GM18519 (cell line): ENCODE results near the gene PXDN.
"Not testable (repeated sequence)": the region's sequence is repeated elsewhere in the genome, so short reads cannot be mapped to it uniquely, and the experiment has no call there.

Experiments
- ATAC-seq: cut with Tn5 transposase; IDR thresholded peaks from one replicate; pipeline ENCODE4 v1.9.1; 2021; ENCODE audit warnings: mild to moderate bottlenecking, moderate library complexity; ENCODE audit not compliant: unreplicated experiment, low FRiP score

PXDN gene

GRCh38 chr2:1775511-1776035 lies 31.3 kb upstream of the PXDN start:
- no peak for ATAC-seq

GRCh38 chr2:1774929-1775328 lies 30.6 kb upstream of the PXDN start:
- no peak for ATAC-seq

GRCh38 chr2:1773883-1774282 lies 29.6 kb upstream of the PXDN start:
- ATAC-seq, result no peak

- ATAC-seq, result no peak
These were observed 28.4 kb upstream of the PXDN start for GRCh38 chr2:1772471-1773267.

- ATAC-seq, result no peak
These were observed 27.4 kb upstream of the PXDN start for GRCh38 chr2:1771626-1772280.

- ATAC-seq, result no peak
These were observed 26.5 kb upstream of the PXDN start for GRCh38 chr2:1770566-1771380.

- ATAC-seq, result no peak
These were observed 25.5 kb upstream of the PXDN start for GRCh38 chr2:1769703-1770422.

- ATAC-seq, result no peak
These were observed 23.8 kb upstream of the PXDN start for GRCh38 chr2:1767939-1768691.

- ATAC-seq, result no peak
These were observed 22.8 kb upstream of the PXDN start for GRCh38 chr2:1766851-1767811.

- ATAC-seq, result no peak
These were observed 22.1 kb upstream of the PXDN start for GRCh38 chr2:1766425-1766824.

GRCh38 chr2:1765201-1765600 lies 20.9 kb upstream of the PXDN start:
- ATAC-seq, result not testable (repeated sequence)

GRCh38 chr2:1759611-1759930 lies 15.3 kb upstream of the PXDN start:
- no peak for ATAC-seq

- ATAC-seq, result no peak
These were observed 14.7 kb upstream of the PXDN start for GRCh38 chr2:1758774-1759610.

- no peak for ATAC-seq
These were observed 13.9 kb upstream of the PXDN start for GRCh38 chr2:1758171-1758570.

GRCh38 chr2:1757567-1757966 lies 13.3 kb upstream of the PXDN start:
- no peak for ATAC-seq

- not testable (repeated sequence) for ATAC-seq
These were observed 12.8 kb upstream of the PXDN start for GRCh38 chr2:1757146-1757545.

- no peak for ATAC-seq
These were observed 12.1 kb upstream of the PXDN start for GRCh38 chr2:1756456-1756855.
